NCI-H2107 treated with DMSO at 0.1 percent for 48 hours (cell line): ENCODE results near the gene FPR2.

Experiments
- DNase-seq: peaks from one replicate; lab custom pipeline; 2025; ENCODE audit not compliant: unreplicated experiment; lab: John Stamatoyannopoulos, UW

FPR2 gene

DNA sequence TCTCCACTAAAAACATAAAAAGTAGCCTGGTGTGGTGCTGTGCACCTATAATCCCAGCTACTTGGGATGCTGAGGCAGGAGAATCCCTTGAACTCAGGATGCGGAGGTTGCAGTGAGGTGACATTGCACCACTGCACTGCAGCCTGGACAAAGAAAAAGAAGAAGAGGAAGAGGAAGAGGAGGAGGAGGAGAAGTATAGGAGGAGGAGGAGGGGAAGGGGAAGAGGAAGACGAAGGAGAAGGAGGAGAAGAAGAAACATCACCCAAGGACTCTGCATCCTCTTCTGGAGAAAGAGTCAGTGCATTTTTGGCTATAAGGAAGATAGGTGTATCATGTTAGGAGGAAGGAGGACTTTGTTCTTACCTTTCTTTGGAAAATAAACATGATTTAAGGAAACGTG lies 21.0 kb downstream of the FPR2 start:
- no peak for DNase-seq

DNA sequence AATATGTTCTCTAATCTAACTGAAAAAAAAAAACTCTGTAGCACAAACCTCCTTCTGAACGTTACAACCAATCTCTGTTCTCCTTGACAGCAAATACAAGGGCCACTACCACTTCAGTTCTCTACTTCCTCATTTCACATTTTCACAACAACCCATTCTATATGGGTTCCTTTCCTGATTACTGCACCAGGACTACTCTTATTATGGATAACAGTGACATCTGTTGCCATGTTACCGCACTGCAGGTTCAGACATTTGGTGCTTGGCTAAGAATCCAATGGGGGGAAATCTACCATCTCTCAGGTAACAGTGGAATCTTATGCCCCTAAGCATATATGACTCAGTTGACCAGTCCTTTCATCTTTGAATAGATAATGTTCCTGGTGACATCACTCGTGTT lies 22.4 kb downstream of the FPR2 start:
- DNase-seq, result peak; percentile 2

DNA sequence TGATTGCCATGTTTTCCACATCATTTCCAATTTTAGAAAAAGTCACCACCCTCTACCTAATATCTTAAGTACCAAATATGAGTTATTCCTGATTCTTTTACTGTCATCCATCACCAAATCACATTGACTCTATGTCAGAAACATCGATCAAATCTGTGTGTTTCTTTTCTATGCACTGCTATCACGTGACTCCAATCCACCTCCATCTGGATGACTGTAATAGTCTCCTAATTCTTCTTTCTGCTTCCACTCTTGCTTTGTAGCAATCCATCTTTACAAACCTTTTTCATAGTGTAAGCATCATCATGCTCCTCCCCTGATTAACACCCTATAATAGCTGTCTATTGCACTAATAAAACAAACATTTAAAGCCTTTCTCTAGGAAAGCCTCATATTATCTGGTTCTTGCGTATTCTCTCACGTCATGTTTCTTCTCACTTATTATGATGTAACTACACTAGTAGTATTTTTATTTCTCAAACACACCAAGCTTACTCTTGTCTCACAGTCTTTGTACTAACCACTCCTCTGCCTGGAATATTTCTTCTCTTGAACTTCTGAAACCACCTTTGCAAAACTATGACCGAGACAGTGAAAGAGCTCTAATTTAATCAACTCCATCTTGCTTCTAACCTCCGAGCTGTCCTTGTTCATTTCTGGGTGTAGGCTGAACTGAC lies 23.3 kb downstream of the FPR2 start:
- DNase-seq, result no peak

DNA sequence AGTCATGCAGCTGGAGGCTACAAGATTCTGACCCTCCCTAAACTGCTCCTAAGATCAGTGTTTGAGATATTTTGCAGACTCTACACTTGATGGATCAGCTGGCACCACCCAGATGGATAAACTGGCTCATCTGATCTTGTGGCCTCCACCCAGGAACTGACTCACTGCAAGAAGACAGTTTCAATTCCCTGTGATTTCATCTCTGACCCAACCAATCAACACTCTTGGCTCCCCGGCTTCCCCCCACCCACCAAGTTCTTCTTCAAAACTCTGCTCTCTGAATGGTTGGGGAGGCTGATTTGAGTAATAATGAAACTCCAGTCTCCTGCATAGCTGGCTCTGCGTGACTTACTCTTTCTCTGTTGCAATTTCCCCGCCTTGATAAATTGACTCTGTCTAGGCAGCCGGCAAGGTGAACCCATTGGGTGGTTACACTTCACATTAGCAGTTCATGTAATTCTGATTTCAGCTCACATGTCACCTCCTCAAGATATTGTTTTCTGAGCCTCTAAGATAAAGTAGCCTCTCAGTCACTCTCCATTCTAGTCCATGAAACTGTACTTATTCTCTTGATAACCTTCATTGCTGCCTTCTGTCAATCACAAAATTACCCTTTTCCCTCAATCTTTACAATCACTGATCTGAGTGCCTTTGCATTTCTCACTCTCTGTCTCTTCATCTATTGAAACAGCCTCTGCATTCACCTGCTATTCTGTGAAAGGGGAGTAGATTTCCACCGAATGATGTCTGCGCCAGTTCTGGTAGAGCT lies 24.1 kb downstream of the FPR2 start:
- DNase-seq, result no peak

DNA sequence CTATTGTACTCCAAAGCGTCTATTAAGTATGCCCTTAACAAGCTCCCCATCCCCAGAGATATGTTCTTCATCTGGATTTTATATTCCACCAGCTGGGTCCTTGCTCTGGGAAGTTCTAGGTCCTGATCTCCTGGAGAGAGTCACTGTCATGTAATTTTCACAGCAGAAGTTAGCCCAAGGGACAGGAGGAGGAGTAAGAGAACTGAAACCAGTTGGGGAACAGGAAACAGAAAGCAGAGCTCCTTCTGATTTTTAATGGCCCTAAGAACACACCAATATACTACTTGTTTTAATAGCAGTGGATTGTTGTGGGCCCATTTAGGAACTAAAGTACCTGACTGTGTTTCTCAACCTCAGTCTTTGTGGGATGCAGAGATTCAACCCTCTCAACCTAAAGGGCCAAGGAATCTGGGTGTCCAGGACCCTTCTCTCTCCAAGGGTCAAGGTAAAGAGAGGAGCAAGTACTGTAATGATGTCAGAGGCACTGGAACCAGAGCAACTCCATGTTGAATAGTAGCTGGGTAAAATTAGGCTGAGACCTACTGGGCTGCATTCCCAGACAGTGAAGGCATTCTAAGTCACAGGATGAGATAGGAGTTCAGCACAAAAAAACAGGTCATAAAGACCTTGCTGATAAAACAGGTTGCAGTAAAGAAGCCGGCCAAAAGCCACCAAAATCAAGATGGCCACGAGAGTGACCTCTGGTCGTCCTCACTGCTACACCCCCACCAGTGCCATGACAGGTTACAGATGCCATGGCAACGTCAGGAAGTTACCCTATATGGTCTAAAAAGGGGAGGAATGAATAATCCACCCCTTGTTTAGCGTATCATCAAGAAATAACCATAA lies 25.9 kb downstream of the FPR2 start:
- DNase-seq, result no peak

DNA sequence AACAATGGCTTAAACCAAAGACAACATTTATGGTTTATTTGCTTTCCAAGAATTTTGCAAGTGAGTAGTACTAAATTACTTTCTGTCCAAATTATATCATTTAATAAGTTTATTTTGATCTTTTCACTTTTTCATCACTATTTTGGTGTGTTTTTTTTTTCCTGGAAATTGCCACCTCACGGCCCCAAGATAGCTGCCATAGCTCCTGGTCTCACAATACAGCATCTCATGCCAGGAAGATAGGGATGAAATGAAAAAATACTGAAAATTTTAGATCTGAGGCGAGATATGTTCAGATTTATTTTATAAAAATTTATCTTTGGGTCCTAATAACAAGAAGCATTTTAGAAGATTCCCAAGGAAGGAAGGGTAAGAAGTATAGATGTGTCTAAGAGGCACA lies 27.0 kb downstream of the FPR2 start:
- no peak for DNase-seq

DNA sequence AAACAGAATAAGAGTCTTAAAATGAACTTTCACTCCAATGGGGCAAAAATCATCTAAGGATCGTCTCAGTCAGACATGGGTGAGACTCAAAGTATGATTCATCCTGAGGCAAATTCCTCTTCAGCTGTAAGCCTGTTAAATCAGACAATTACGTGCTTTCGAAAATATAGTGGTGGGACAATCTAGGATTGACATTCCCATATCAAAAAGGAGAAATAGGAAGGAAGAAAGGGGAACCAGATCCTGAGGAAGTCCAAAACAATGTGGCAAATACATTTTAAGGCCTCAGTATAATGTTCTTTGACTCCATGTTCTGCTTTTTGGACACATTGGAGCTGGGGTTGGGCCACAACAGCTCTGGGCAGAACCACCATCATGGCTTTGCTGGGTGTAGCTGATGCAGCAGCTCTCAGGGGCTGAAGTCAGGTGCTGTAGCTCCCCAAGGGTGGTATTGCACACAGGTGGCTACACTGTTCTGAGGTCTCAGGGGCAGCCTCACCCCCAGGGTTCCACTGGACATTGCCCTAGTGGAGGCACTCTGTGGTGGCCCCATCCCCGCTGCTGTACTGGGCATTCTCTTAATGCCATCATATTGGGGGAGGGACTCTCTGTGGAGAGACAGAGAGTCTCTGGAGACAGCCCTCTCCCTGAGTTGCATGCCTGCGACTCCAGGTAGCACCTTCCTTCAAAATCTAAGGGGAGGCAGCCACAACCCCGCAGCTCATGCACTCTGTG lies 28.2 kb downstream of the FPR2 start:
- no peak for DNase-seq

DNA sequence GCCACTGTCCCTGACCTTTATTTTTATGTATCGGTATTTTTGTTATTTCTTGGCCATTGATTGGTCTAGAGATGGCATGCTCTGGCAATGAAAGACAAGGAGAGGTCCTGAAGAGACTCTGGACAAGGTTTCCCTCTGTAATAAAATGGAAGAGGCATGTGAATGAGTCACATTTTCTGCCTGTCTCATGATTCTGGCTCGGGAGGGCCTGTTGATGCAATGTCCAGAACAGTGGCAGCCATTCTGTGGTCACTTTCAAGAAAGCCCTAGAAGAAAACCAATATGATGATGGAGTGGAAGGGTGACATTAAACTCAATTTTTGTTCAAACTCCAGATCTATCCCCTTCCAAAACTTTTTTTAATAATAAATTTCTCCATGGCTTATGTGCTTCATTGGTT lies 32.0 kb downstream of the FPR2 start:
- DNase-seq, result no peak

DNA sequence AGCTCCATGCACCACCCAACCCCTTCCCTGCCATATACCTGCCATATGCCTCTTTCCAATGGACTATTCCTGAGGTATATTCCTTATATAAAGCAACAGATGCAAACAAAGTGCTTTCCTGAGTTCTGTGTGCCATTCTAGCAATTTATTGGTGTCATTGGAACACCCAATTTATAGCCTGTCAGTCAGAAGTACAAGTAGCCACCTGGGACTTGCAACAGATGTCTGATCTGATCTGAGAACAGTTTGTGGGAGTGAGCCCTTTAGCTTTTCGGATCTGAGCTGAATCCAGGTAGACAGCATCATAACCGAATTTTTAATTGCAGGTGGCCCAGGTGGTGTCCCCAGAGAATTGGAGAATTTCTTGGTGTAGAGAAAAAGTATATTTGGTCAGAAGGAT lies 33.0 kb downstream of the FPR2 start:
- no peak for DNase-seq

DNA sequence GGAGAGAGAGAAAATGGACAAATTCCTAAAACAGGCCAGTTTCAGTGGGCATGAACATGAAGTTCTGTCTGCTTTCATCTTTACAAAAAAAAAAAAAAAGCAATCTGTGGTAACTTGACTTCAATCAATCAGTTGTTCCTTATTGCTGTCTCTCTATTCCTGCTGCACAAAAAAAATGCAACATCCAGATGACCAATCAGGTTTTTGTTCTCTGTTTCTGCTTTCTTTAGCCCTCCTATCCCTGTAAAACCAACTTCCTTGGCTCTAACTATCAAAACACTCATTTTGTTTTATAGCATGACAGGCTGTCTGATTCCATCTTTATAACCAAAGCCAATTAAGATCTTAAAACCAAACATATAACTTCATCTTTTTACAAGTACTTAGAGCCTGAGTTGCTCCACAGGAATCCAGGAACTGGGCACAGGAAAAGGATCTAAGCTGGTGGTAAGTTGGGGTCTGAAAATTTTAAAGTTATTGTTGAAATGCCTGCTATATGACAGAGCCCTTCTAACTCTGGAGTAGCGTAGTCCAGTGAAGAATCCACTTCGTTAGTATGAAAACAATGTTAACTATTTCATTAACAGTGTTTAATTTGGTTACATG lies 34.0 kb downstream of the FPR2 start, which contains the start of gene FPR3:
TSS of gene FPR3 (plus strand) at position 273 of the 606 bp plus-strand sequence. CDS start 28,592 bp downstream, outside the sequence.
- DNase-seq, result no peak

DNA sequence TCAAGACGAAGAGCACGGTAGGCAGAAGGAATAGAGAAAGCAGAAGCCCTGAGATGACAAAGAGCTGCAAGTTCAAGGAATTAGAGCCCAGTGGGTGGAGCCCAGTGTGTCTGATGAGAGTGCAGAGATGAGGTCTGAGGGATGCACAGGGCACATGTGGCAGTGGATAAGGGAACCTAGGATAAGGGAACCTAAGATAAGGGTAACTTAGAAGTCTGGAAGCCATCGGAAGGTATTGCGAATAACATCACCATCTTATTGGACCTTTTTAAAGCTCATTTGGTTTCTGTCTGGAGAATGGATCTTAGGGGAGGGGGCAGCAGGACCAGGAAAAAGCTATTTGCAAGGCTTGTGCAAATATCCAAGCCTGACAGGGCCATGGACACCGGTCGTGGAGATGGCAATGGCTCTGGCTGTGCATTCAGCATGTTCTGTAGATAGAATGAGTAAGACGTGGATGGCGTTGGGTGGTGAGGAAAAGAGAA lies 35.3 kb downstream of the FPR2 start:
- no peak for DNase-seq

DNA sequence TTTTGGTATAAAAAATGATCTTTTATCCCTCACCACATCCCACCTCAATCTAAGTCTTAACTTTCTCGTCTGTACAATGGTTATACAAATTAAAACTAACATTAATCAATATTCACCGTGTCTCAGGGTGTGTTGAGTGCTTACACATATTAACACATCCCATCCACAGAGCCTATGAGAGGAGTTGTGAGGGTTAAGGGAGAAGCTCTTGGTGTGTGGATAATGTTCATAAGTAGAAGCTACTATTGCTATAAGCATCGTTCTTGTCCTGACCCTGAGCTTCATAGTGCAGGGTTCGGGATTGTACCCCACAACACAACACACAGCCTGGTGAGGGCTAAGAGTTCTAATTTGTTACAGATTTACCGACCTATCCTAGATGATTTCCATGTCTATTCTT lies 36.5 kb downstream of the FPR2 start:
- no peak for DNase-seq

DNA sequence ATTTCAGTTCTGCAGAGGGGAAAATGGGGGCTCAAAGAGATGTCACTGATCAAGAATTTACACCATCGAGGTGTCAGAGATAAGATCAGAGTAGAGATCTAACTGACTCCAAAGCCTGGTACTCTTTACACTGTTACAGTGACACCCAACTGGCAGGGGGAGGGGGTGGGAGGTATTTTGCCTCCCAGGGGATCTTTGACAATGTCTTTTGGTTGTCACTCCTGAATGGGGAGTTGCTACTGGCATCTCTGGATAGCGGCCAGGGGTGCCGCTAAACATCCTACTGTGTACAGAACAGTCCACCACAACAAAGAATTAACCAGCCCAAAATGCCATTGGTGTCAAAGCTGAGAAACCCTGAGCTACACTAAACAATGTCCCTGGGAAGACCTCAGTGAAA lies 37.1 kb downstream of the FPR2 start:
- DNase-seq, result no peak

DNA sequence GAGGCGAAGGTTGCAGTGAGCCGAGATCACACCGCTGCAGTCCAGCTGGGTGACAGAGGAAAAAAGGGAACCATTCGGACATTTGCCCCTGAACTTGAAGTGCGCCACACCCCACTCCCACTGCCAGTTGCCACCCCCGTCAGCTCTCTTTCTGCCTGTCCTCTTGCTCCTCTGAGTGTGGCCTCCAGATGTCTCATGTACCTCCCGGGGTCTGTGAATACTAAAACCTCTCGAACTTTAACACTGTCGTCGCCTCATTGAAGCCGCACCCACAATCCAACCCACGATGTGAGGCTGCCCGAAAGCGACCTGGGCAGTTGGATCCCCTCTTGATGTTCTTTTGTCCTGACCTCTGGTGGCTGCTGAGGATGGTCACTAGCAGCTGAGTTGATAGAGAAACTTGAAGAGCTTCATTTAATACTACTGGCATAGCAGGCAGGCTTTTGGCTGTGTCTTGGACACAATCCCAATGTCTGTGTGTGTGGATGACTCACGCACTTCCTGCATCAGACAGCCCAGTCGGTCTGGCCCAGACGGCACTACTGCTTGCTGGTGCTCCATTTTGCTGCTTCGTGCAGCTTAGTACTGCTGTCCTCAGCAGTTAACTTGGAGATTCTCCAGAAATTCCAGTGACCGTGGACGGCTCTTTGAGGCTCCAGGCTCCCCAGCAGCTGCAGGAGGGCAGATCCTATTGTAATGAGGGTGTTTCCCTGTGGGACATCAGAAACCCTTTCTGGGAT lies 38.2 kb downstream of the FPR2 start:
- no peak for DNase-seq

DNA sequence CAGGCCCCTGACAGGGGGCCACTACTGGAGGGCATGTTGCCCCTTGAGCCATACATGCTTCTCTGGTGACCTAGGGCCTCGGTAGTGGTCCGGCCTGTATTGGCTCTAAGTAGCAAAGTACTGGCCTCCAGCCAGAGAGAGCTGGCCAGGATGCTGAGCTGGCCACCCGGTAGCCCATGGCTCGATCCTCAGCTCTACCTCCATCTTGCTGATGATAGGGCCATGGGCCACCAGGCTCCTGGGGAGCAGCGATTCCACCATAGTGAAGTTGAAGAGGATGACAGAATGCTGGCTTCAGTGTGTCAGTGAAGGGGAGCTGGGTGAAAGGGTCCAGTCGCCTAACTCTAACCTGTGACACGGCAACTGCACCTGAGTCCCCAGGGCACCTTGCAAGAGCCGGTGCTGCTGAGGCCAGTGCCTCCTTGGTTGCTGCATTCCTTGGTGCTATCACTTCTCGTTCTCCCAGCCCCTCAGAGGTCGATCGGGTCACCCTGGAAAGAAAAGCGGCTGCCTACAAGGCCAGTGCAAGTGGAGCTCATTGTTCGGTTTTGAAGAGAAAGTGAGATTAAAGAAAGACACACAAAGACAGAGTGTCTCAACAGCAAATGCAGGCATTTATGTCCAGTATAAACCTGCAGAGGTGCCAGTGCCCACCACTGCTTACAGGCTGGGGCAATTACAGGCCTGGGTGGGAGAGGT lies 38.9 kb downstream of the FPR2 start:
- no peak for DNase-seq

DNA sequence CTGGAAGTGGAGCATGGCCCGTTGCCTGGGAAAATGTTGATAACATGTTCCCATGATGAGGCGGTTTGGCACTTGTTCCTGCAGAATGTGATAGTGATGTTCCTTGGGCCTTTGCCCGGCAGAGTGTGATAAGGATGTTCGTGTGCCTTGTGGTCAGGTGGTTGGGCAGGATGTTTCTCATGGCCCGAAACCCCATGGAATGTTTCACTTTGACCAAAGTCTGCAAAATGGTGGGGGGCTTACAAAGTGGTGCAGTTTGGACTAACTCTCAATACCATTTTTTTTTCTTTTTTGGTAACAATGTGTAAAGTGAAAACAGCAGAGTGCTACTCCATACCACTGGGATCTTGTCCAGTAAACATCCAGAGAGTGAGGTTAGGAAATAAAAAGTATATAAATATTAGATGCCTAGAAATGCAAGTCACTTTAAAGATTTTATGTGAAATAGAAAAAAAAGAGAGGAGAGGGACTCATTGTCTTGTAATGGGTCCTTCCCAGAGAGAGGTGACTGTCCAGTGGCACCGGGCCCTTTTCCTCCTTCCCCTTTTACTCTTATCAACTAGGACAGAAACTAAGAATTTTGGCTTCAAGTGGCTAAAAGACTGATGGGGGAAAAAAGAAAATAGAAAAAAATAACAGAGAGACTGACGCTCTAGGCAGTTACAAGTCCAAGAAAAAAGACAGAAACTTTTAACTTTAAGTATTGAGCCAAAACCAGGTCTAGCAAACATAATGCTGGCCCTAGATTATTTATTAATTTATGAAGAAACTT lies 39.7 kb downstream of the FPR2 start:
- DNase-seq, result no peak

DNA sequence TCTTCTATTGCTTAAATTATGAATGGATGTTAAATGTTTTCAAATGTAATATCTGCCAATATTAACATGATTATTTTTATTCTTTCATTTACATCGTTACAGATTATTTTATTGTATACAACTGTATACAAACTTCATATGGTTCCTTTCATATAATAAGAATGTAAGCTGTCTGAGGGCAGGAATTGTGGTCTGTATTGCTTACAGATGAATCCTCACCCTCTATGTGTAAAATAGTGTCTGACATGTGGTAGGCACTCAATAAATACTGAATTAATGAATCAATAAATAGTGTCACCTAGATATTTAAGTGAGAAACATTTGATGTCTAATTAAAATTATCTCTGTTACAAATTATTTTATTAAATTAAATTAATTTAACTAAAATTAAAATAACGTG lies 41.8 kb downstream of the FPR2 start:
- no peak for DNase-seq

DNA sequence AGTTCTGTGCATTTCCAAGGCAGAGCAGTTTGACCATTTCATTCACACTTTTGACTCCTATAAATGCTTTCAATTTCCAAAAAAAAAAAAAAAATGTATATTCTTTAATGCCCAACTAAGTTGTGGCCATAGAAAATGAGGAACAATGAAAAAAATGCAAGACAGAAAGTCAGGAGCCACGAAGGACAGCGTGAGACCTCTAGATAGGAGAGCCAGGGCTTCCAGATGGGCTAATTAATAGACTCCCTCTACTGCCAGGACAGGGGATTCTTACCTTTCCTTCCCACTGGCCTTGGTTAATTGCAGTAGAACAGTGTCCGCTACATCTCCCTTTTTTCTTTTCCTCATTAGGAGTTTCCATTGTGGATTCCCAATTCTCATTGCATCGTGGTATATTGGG lies 42.5 kb downstream of the FPR2 start:
- DNase-seq, result no peak
